DMS 273 treated with DMSO at 0.1 percent for 48 hours (cell line): ENCODE results near the gene NPB.

Experiments used
- DNase-seq: peaks from one replicate; lab custom pipeline; 2025; lab: John Stamatoyannopoulos, UW

NPB gene

GRCh38 chr17:81869221-81870130 lies 32.6 kb upstream of the NPB start:
- DNase-seq, result no peak

- no peak for DNase-seq
Observed at GRCh38 chr17:81870131-81870980, 31.7 kb upstream of the NPB start.

GRCh38 chr17:81870981-81871386 lies 31.1 kb upstream of the NPB start, which contains the start of gene ARHGDIA:
ARHGDIA (minus strand) TSS chr17:81871337; CDS start chr17:81869930, 1,407 bp downstream.
- DNase-seq, result no peak

- DNase-seq, result no peak
Observed at GRCh38 chr17:81871387-81872230, 30.4 kb upstream of the NPB start.

- no peak for DNase-seq
Observed at GRCh38 chr17:81877569-81877968, 24.5 kb upstream of the NPB start.

GRCh38 chr17:81878294-81878693 lies 23.7 kb upstream of the NPB start:
- no peak for DNase-seq

- DNase-seq, result no peak
Observed at GRCh38 chr17:81879121-81879520, 22.9 kb upstream of the NPB start.

GRCh38 chr17:81884520-81884919 lies 17.5 kb upstream of the NPB start:
- DNase-seq, result no peak

- no peak for DNase-seq
Observed at GRCh38 chr17:81884968-81885367, 17.1 kb upstream of the NPB start.

- no peak for DNase-seq
Observed at GRCh38 chr17:81885454-81885853, 16.6 kb upstream of the NPB start.

- no peak for DNase-seq
Observed at GRCh38 chr17:81885869-81886548, 16.0 kb upstream of the NPB start.

- no peak for DNase-seq
Observed at GRCh38 chr17:81888105-81888987, 13.7 kb upstream of the NPB start.

- DNase-seq, result no peak
Observed at GRCh38 chr17:81888988-81889595, 12.9 kb upstream of the NPB start.

- no peak for DNase-seq
Observed at GRCh38 chr17:81889602-81890001, 12.4 kb upstream of the NPB start.

- DNase-seq, result no peak
Observed at GRCh38 chr17:81890447-81891302, 11.4 kb upstream of the NPB start.

- no peak for DNase-seq
Observed at GRCh38 chr17:81891303-81891552, 10.8 kb upstream of the NPB start.

GRCh38 chr17:81895400-81895799 lies 6.6 kb upstream of the NPB start:
- DNase-seq, result no peak

- no peak for DNase-seq
Observed at GRCh38 chr17:81898029-81898866, 3.8 kb upstream of the NPB start.
